ENCODE measurements around the gene TAC4.
"Not testable (repeated sequence)": the region's sequence is repeated elsewhere in the genome, so short reads cannot be mapped to it uniquely, and the experiment has no call there.

TAC4 gene

DNA sequence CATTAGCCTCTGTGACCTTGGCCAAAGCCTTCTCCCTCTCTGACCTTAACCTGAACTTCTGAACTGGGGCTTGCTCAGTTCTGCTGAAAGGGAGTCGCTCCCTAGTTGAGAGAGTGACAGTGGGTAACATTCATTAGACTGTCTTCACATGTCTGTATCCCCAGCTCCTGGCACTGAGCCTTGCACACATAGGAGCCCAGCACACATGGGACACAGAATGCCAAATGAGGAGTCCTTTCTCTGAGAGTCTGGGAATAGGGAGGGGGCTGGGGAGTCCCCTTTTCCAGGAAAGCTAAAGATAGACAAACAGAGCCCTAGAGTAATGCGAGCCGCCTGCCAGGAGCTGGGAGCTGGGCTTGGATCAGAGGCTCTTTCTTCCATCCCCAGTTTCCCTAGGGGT is 2.5 kb downstream of the TAC4 start:
- in situ Hi-C loops (cut with MboI; ENCODE audit: low sequenced_read_pairs): no loop called here

DNA sequence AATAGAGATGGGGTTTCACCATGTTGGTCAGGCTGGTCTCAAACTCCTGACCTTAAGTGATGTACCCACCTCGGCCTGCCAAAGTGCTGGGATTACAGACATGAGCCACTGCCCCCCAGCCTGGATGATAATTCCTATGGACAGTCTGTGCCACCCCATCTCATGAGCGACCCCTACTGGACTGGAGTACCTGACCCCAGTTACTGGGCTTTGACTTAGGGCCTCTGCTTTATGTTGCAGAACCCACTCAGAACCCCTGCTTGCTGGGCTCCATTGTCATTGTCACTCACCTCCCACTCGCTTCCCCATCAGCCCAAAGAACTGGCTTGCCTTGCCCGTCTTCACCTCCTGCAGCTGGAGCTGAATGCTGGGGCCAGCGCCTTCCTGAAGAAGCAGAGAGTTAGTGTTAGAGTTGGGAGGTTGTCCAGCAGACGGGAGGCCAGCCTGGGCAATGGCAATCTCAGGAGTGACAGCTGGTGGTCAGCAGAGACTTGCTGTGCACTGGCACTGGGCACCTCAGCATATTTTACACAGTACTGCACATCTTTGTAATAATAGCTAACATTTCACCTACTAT is 4.0 kb downstream of the TAC4 start:
- in situ Hi-C loops (cut with MboI; ENCODE audit: low sequenced_read_pairs): no loop called here

DNA sequence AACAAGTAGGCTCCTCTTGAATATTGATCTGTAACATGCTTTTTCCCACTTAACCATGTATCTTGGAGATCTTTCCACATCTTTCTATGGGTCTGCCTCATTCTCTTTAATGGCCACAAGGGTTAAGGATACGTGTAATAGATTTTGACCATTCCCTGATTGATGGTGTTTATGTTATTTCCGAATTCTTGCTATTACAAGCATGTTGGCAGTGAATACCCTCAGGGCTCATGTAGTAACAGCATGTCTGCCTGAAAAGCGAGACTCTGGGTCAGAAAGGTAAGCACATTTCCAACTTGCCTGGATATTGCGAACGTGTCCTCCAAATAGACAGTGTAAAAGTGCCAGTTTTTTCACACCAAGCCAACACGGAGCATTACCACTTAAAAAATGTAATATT is 5.0 kb downstream of the TAC4 start:
- in situ Hi-C loops (cut with MboI; ENCODE audit: low sequenced_read_pairs): no loop called here

DNA sequence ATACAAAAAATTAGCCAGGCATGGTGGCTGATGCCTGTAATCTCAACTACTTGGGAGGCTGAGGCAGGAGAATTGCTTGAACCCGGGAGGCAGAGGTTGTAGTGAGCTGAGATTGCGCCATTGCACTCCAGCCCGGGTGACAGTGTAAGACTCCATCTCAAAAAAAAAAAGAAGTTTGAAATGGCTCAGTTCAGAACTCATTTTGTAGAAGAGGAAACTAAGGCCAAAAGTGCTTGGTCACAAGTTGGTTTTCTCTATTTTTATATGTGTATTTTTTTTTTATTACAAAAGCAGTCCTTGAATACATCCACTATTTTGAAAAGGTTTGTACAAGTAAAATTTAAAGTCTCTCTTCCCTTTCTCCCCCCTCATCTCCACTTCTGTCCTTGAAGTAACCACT is 5.5 kb downstream of the TAC4 start:
- in situ Hi-C loops (cut with MboI; ENCODE audit: low sequenced_read_pairs): no loop called here

DNA sequence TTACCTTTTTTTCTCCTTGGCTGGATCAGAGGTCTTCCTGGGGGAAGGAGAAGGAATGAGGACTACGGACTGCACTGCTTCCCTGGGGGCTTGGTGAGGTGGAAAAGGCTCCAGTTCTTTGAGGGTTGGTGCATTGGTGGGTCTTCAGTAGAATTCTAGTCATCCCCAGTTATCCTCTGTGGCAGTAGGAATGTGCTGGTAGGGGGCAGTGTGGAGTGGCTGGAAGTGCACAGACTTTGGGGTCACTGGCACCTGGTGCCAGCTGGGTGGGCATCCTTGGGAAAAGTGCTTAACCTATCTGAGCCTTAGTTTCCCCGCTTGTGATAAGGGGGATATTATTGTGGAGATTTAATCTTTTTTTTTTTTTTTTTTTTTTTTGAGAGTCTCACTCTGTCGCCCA is 6.3 kb downstream of the TAC4 start:
- in situ Hi-C loops (cut with MboI; ENCODE audit: low sequenced_read_pairs): no loop called here

DNA sequence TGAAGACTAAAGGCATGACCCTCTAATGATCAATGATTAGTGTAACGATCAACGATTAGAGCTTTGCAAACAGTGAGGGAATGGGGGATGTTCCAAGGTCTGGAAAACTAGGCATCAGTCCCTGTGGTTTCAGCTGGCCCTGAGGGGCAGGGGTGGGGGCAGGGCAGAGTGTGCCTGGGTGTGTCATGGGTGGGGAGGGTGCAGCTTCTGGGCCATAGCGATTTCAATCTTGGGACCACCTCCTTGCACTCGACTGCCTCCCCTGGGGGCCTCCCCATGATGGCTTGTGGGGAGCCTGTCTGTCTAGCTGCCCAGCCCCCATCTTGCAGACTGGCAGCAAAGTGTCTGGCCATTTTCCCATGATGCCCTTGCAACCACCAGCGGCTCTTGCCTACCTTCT is 8.4 kb downstream of the TAC4 start:
- in situ Hi-C loops (cut with MboI; ENCODE audit: low sequenced_read_pairs): no loop called here

DNA sequence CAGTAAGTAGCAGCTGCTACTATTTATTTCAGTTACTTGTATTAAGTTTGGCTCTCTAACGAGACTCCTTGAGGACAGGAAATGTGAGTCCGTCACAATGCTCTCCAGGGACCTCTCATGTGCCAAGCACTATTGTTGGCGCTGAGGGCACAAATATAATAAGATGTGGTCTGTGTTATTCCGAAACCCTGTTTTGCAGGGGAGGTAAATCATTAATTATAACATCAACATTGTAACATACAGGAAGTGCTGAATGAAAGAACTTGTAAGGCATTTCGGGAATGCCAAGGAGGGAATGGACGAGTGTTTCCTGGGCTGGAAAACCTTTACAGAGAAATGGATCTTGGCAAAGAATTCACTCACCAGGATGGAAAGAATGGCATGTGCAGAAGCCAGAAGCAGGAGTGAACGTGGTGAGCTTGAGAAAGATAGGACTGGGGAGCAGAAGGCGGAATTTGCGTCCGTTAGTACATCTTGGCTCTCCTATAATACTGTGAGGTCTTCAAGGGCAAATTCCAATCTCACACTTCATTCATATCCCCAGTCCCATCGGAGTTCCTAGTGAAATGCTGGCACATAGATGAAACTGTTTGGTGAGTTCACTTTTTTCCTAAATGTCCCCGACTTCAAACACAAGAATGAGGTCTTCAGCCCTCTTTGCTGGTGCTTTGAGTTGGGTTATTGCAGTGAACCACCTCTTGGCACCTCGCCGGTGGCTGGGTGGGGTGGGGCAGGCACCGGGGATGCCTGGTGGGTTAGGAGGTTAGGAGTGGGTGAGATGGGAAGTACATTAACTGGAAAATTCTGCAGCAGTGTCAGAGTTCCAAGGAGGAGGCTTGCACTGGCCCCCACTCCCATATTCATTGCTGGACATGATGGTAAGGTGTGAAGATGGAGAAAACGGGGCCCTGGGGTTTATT is 11.5 kb downstream of the TAC4 start:
- in situ Hi-C loops (cut with MboI; ENCODE audit: low sequenced_read_pairs): no loop called here

DNA sequence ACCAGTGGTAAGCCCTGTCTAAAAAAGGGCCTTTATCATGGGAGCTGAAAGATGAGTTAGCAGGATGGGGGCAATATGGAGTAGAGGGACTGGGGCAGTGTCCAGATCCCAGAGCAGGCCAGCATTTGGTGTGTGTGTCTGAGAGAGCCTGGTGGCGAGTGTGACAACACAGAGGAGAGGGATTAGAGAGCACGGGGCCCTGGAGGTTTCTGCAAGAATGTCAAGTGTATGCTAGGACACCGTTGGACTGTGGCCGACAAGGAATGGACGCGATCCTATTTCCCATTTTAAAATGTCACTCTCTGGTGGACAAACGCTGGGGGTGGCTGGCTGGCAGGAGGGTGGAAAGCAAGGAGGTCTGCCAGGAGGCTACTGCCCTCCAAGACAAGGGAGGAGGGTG is 12.4 kb downstream of the TAC4 start:
- in situ Hi-C loops (cut with MboI; ENCODE audit: low sequenced_read_pairs): no loop called here

DNA sequence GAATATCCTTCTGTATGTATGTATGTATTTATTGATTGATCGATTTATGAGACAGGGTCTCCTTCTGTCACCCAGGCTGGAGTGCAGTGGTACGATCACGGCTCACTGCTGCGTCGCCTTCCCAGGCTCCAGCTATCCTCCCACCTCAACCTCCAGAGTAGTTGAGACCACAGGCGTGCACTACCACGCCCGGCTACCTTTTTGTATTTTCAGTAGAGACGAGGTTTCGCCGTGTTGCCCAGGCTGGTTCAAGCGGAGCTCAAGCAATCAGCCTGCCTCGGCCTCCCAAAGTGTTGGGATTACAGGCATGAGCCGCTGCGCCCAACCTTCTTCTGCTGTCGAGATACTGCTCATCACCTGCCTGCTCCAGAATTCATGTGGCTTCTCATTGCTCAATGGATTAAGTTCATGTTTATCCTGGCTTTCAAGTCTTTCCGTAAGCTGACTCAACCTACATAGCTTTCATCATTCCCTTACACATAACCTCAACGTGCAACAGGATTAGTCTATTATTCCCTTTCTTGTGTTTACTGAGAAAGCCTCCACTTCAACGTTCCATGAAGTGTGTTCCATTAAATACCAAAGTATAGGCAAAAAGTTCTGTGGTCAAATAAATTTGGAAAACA is 13.6 kb downstream of the TAC4 start:
- in situ Hi-C loops (cut with MboI; ENCODE audit: low sequenced_read_pairs): no loop called here

DNA sequence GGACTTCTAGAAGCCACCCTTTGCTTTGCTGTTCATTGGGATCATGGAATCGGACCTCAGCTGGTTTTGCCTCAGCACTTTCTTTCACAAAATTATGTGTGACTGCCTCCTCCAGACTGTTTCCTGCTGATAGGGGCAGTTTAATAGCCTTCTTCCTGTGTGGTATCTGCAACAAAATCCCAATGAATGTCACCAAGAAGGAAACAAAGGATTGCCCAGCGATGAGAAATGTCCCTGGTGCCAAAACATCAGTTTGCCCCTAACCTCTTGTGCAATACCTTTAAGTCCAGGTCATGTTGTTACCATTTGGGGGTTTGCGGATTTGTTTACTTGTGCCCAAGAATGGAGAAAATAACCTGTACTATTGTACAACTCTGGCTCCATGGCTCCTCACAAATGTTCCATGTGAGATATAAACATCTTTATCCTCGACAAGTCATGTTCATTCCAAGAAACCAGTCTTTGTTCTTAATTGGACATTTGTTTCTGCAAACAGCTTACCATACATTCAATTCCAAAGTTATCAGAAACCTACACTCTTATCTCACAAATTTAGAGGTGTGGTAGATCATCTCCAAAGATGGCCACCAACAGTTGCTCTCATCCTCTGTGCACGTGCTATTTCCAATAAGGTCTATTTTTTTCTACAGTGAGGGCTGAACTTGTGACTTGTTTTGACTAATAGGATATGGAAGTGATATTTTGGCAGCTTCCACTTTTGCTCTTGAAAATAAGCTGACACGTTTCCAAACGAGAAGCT is 14.8 kb downstream of the TAC4 start:
- in situ Hi-C loops (cut with MboI; ENCODE audit: low sequenced_read_pairs): no loop called here

DNA sequence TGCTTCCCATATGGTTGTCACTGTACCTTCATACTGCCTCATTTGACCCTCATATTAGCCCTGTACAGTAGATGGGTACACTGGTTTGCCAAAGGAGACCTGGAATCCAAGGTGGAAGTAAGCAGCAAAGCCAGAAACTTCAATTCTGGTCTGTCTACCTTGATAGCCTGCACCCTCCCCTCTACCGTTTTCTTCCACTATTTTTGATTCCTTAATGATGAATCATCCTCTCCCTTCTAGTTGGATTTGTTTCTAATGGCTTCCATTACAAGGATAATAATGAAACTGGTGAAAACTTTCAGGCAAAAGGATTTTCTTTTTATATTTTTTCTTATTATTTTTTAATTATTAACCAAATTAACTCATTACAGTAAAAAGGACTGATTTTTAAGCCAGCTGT is 17.3 kb downstream of the TAC4 start:
- in situ Hi-C loops (cut with MboI; ENCODE audit: low sequenced_read_pairs): no loop called here

DNA sequence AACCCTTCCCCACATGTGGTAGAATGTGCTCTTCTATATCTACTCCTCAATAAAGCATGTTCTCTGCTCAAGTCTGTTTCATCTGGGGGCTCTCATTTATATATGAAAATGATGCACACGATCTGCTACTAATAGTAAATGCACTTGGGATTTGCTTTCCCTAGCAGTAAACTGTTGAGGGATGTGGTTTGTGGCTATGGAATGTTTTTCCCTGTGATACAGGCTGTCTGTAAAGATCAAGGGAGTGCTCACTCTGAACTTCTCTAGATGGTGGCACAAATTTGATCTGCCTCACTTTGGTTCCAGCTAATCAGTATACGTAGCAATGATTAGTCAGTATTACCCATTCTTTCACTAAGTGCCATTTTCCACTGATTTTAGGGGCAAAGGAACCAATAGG is 18.8 kb downstream of the TAC4 start:
- in situ Hi-C loops (cut with MboI; ENCODE audit: low sequenced_read_pairs): no loop called here

DNA sequence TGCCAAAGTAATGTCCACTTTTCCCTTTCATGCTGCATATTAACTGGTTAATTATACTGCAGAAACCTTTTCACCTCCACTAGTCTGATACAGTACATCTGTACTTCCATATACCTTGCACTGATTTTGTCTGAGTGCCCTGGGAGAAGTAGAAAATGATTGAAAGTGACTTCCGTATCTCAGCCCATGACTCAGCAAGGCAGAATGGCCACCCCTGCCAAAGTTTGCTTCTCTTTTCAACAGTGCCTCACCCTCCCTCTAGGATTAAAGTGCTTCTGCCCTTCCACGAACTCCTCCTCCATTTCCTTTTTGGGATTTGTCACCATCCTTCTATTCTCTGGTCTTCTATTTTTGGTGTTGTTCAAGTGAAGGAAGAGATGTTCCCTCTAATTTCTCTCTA is 19.5 kb downstream of the TAC4 start:
- in situ Hi-C loops (cut with MboI; ENCODE audit: low sequenced_read_pairs): not testable (repeated sequence)

DNA sequence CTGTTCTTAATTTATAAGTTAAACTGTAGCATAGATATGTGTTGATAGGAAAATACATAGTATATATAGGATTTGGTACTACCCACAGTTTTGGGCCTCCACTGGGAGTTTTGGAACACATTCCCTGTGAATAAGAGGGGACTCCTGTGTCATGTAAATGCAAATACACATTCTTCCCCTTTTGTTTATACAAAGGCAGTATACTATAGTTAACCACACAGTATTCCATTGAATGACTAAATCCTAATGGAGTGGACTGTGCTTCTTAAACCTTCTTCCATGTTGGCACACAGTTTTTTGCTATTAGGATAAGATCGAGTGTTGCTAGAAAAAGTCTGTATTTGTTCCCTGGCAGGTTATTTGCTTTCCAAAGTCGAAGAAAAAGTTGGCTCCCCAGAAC is 22.2 kb downstream of the TAC4 start:
- in situ Hi-C loops (cut with MboI; ENCODE audit: low sequenced_read_pairs): no loop called here

DNA sequence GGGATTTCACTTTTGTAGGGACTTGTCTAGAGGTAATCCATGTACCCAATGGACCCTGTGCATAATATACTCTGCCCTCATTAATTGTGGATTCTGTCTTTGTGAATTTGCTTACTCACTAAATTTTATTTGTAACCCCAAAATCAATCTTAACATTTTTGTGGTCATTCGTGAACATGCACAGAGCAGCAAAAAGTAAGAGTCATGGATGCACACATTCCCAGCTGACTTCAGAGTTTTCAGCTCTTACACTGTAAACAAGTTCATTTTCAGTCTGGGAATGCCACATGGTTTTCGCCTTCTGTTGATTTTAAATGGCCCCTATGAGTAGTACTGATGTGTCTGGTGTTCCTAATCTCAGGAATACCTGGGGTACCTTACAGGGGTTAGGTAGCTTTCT is 24.3 kb downstream of the TAC4 start:
- in situ Hi-C loops (cut with MboI; ENCODE audit: low sequenced_read_pairs): no loop called here

DNA sequence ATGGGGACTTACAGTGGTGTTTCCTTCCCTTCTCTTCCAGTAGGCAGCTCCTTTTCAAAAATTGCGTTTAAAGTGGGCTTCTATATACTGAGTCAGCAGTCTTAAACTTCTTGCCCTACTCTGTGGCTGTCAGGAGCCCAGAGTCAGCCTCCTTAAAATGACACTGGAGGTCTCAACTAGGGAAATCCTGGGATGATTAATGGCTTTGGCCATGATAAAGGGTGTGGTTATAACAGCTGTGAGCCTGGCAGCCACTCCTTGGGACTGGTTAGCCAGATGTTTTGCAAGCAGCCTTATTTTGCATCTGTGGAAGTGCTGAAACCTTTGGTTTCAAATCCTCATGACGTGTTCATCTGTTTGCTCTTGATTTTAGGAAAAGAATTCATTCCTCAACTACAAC is 25.0 kb downstream of the TAC4 start:
- in situ Hi-C loops (cut with MboI; ENCODE audit: low sequenced_read_pairs): no loop called here

DNA sequence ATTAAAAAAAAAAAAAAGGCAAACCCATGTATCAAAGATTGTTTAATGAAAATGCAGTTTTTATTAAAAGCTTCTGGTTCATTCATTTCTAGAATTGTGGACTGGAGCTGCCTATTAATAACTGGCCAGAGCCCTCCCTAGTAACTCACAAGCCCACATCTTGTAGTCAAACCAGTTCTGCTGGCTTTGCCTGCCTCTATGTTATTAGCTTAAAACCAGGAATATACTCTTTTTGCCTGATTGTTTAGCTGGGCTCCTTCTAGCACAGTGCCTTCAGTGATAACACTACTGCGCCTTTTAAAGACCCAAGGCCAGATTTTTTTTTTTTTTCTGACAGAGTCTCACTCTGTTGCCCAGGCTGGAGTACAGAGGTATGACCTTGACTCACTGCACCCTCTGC is 26.0 kb downstream of the TAC4 start:
- in situ Hi-C loops (cut with MboI; ENCODE audit: low sequenced_read_pairs): no loop called here

DNA sequence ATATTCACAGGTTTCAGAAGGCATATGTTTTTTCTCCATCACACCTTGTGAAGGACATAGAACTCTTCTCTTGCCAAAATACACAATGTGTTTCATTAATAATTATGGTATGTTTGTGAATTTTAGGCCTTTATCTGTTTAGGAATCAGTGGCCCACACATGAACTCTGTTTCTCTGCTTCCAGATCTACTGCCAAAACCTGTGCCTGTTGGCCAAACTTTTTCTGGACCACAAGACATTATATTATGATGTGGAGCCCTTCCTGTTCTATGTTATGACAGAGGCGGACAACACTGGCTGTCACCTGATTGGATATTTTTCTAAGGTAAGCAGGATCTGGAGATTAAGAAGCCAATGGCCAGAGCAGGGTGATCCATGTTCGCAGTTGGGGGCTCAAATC is 26.4 kb downstream of the TAC4 start:
- in situ Hi-C loops (cut with MboI; ENCODE audit: low sequenced_read_pairs): no loop called here

DNA sequence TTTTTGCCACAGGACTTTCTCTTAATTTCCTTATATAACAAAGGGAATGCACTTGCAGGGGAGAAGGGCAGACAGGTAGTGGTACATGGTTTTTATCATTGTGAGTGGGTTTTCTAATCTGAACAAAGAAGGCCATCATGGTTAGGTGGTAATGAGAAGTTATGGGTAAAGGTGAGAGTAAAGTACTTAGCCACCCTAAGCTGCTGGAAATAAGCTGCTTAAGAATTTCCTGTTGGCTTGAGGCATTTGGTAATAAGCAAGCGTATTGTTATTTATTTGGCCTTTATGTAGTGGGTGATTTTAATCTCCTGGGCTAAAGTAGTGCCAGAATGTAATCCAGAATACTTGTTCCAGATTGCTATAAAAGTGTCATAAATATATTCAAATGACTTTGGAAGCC is 27.1 kb downstream of the TAC4 start:
- in situ Hi-C loops (cut with MboI; ENCODE audit: low sequenced_read_pairs): no loop called here

DNA sequence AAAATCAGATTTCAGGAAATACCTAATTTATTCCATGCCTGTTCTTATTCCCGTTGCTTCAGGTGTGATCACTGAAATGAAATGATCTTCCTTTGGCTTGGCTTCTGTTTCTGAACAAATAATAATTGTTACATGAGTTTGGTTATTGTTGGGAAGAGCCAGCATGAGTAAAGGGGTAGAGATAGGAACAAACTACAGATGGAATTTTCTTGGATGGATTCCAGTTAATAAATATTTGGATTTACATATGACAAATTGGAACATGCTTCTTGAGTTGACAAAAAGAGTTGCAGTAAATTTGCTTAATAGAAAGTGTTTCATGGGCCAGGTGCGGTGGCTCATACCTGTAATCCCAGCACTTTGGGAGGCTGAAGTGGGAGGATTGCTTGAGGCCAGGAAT is 28.2 kb downstream of the TAC4 start:
- in situ Hi-C loops (cut with MboI; ENCODE audit: low sequenced_read_pairs): no loop called here

DNA sequence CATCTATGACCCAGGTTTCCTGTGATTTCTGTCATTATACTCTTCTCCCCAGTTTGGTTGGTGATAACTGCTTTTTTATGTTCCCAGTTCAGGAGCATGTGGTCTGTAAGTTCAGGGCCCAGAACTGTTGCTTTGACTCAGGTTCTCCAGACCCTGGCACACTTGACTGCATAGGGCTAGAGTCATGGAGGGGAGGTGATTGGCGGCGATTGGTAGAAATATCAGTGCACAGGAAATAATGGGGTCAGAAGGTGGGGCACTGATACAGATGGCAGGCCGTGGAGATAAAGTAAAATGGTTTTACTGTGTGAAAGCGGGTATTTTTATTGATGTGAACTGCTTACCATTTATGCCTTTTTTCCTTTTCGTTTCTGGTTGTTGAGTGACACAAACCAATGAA is 28.7 kb downstream of the TAC4 start:
- in situ Hi-C loops (cut with MboI; ENCODE audit: low sequenced_read_pairs): no loop called here

DNA sequence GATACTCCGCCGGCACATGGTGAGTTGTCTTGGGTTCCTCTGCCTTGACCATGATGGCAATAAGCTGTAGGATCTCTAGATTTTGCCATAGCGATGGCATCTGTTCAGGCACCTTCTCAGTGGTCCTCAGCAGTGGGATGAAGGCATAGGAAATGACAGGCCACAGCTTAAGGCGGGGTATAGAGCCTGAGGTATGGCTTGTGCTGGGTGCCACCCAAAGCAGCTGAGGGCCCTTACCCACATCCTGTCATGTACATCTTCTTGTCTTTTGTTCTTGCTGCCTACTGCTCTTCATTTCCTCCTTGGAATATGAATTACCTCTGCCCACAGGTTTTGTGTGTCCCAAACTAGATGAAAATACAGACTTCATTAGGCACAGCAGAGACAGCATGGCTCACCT is 29.9 kb downstream of the TAC4 start:
- in situ Hi-C loops (cut with MboI; ENCODE audit: low sequenced_read_pairs): no loop called here

Data from hTERT RPE-1 (cell line).